GM20431 (cell line): ENCODE measurements around the gene FAM118B.
"Not testable (repeated sequence)": the region's sequence is repeated elsewhere in the genome, so short reads cannot be mapped to it uniquely, and the experiment has no call there.

Source experiments
- in situ Hi-C: fragments of 300-500 bp; cut with MseI, MboI; formaldehyde crosslinking; loops from one replicate; pipeline ENCODE4 v1.15.0; 2020; ENCODE audit warnings: low sequenced_read_pairs; ENCODE audit not compliant: unreplicated experiment

Gene FAM118B

DNA sequence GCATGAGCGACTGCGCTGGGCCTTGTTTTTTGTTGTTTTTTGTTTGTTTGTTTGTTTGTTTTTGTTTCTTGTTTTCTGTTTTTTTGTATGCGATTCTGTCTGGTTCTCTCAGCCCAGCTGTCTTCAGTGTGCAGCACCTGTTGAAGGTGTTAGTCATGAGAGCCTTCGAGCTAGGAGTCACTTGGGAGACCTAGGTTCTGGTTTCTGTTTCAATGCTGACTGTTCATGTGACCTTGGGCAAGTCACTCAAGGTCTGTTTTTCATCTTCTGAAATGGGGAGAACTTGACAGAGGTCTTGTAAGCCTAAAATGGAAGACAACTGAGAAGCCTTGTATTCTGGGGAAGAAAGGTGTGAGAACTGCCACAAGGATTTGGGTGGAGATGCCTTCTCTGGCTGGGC lies 94.1 kb downstream of the FAM118B start:
- in situ Hi-C loops, result no loop called here

DNA sequence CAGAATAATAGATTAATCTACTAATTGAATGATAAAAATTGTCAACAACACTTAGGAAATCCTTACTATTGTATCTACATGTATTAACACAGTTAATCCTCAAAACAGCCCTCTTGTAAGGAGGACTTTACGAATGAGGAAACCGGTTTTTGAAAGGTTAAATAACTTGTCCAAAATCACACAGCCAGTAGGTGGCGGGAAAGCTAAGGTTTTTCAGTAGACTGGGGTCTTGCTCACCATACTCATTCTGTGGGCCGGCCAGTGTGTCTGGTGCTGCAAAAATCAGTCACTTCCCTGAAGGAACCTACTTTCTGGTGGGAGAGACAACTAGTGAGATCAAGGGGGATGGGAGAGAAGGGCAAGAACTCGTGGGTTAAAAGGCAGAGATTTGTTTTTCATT lies 96.1 kb downstream of the FAM118B start:
- in situ Hi-C loops, result no loop called here

DNA sequence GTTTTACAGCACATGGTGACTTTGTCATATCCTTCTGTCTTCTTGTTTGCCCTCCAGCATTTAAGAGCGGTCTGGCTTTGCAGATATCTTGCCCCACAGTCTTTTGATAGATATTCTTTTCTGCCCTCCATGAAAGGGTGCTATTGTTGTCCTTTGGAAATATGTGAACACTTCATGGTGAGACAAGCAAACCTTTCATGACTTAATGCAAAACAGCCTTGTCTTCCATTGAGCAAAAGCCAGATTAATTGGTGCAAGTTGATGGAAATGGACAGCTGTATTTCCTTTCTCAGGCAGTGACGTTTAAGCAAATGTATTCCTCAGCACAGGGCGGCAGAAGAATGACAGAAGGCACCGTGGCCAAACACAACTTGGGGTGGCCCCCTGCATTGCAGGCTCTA lies 96.7 kb downstream of the FAM118B start:
- in situ Hi-C loops, result no loop called here

DNA sequence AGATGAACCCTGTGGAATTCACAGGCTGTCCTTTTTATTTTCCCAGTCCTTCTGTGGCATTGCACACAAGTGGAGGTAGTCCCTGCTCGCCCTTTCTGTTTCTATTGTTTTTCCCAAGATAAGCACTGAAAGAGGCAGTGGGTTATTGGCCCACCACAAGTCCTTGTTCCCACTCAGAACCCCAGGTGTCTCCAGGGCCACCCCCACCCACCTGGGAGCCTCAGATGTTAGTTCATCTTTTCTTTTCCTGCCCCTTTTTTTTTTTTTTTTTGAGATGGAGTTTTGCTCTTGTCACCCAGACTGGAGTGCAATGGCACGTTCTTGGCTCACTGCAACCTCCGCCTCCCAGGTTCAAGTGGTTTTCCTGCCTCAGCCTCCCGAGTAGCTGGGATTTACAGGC lies 97.2 kb downstream of the FAM118B start:
- in situ Hi-C loops, result not testable (repeated sequence)

GRCh38 chr11:126310200-126310991 lies 98.8 kb downstream of the FAM118B start:
- in situ Hi-C loops, result no loop called here

DNA sequence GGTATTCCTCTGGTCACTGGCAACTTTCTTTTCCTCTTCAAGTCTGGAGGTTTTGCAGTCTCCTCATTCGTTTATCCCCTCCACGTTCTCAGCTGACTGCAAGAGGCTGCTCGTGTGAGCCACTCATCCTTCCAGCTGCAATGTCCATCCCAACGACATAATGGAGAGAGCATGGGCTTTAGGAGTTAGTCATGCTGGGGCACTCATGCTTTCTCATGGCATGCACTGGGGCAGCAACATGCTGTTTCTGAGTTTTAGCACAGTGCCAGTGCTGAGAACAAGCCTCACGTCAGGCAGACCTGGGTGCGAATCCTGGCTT lies 99.4 kb downstream of the FAM118B start:
- in situ Hi-C loops, result no loop called here

DNA sequence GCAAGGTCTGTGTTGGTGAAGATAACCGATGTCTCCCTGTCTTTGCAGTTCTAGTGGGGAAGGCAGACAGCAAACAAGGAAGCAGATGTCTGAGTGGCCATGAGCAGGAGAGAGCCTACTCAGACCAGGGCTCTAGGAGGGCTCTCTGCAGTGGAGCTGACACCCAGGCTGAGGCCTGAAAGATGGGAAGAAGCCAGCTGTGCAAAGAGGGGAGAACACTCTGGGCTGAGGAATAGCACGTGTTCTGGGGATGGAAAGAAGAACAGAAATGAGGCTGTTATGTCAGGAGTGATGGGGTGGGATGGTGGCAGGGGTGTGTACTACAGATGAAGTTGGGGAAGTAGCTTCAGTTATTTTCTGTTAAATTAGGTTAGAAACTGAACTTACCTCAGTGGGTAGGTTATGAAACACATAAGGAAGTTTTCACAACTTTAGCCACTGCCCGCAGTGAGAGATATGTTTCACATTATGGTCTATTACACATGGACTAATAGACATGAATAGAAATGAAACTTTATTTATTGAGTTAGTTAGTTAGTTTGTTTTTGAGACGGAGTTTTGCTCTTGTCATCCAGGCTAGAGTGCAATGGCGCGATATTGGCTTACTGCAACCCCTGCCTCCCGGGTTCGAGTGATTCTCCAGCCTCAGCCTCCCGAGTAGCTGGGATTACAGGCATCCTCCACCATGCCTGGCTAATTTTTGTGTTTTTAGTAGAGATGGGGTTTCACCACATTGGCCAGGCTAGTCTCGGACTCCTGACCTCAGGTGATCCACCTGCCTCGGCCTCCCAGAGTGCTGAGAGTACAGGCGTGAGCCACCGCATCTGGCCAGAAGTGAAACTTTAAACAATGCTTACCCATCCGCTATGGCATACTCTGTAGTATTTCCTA lies 100.1 kb downstream of the FAM118B start:
- in situ Hi-C loops, result no loop called here
